H54 (cell line): ENCODE data around the gene R3HDM2.

Experiments
- DNase-seq: peaks from one replicate; pipeline ENCODE4 v3.0.0; 2011; ENCODE audit warnings: low spot score, mixed read lengths; ENCODE audit not compliant: insufficient read length
- FAIRE-seq: peaks from 3 replicates; lab custom pipeline; 2011; peaks lifted over from hg19 to GRCh38; lab: Jason Lieb, UNC
- POLR2A ChIP-seq: IDR thresholded peaks from 2 replicates; pipeline ENCODE4 v1.6.1; 2011; ENCODE audit warnings: low read depth, mild to moderate bottlenecking, low read length

Gene R3HDM2

GRCh38 chr12:57230381-57231155 lies 200.3 kb downstream of the R3HDM2 start:
- no peak for TF ChIP-seq POLR2A
- FAIRE-seq, result no peak
- no peak for DNase-seq

GRCh38 chr12:57229634-57230380 lies 201.0 kb downstream of the R3HDM2 start, which contains the start of gene SHMT2:
Gene SHMT2, plus strand, starts transcription at chr12:57229711. Its CDS starts 68 bp downstream, at chr12:57229779.
- peak; percentile 46 for TF ChIP-seq POLR2A
- DNase-seq (peak; percentile 99), FAIRE-seq (peak; percentile 75)

GRCh38 chr12:57229046-57229633 lies 201.7 kb downstream of the R3HDM2 start:
- TF ChIP-seq POLR2A, result no peak
- FAIRE-seq (no peak), DNase-seq (no peak)

GRCh38 chr12:57227315-57228115 lies 203.3 kb downstream of the R3HDM2 start:
- TF ChIP-seq POLR2A, result no peak
- FAIRE-seq (no peak), DNase-seq (no peak)

- TF ChIP-seq POLR2A, result no peak
- FAIRE-seq, result no peak
- no peak for DNase-seq
Measured at GRCh38 chr12:57226588-57227314, 204.1 kb downstream of the R3HDM2 start.

- DNase-seq (no peak), FAIRE-seq (no peak)
- TF ChIP-seq POLR2A, result no peak
Measured at GRCh38 chr12:57225680-57226210, 205.1 kb downstream of the R3HDM2 start.

GRCh38 chr12:57224973-57225679 lies 205.7 kb downstream of the R3HDM2 start:
- TF ChIP-seq POLR2A, result no peak
- FAIRE-seq (no peak), DNase-seq (no peak)

GRCh38 chr12:57224278-57224972 lies 206.4 kb downstream of the R3HDM2 start:
- FAIRE-seq, result no peak
- TF ChIP-seq POLR2A, result no peak
- DNase-seq, result no peak

- no peak for FAIRE-seq
- DNase-seq, result no peak
- no peak for TF ChIP-seq POLR2A
Measured at GRCh38 chr12:57223191-57224165, 207.4 kb downstream of the R3HDM2 start.
